Measurements from ENCODE around the gene IGF2.

- no peak for TF ChIP-seq GATA2 (IDR thresholded peaks at IDR 0.05; ENCODE audit: low read depth, low read length)
- no peak for TF ChIP-seq GATA3 (IDR thresholded peaks at IDR 0.05; ENCODE audit: low read depth, low read length)
These were observed 21.6 kb upstream of the IGF2 start, which contains the start of gene INS for GRCh38 chr11:2160736-2161259.
